Fibroblast of villous mesenchyme (primary cell): ENCODE results near the gene MVB12B. TPM values are rescaled to one million over a fixed set of nuclear protein-coding genes. Genes with fewer than 3 reads are reported as not detected.

Experiments
- DNase-seq: peaks from one replicate; pipeline ENCODE4 v3.0.0-alpha.2; 2010; ENCODE audit warnings: low read depth
- H3K4me3 ChIP-seq: 2 replicates; pipeline ENCODE4 v1.5.1; 2011; ENCODE audit warnings: low read depth, mild to moderate bottlenecking, low read length
- total RNA-seq: library from RNA; depleted of rRNA; stranded (reverse); fragments of >200 nt; gene quantifications from 2 replicates; pipeline ENCODE4 v1.2.3, GENCODE V29; 2012
- TF ChIP-seq, protein P1 (sequence below): IDR thresholded peaks from 2 replicates; pipeline ENCODE4 v1.5.1; 2012; ENCODE audit warnings: low read depth, mild to moderate bottlenecking, low read length; ENCODE audit not compliant: insufficient read depth

Gene MVB12B
- total RNA-seq, 1 donor = 3.5 TPM

DNA sequence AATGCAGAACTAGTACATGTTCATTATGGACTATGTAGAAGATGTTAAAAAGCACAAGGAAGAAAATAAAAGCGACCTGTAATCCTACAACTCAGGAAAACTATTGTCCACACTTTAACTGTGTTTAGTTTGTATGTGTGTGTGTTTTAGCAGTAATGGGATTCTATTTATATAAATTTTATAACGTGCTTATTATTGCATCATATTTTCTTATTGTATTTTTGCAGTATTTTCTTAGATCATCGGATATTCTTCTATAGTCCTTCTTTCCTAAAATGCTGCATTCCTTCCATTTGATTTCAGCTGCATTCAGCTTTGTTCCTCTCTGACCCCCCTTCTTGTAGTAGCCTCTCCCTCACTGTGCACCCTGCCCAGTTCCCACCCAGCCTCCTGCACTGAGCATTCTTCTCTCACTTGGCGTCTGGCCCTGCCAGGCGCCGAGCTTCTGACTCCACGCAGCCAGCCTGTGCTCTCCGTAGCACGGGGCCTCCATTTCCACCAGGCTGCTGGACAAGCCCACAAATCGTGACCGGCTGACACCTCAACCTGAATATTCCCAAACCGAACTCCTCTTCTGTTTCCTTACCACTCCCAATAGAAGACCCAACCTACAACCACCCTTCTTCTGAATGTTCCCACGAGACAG, 39.9 kb downstream of the MVB12B start:
- TF ChIP-seq, protein P1, sequence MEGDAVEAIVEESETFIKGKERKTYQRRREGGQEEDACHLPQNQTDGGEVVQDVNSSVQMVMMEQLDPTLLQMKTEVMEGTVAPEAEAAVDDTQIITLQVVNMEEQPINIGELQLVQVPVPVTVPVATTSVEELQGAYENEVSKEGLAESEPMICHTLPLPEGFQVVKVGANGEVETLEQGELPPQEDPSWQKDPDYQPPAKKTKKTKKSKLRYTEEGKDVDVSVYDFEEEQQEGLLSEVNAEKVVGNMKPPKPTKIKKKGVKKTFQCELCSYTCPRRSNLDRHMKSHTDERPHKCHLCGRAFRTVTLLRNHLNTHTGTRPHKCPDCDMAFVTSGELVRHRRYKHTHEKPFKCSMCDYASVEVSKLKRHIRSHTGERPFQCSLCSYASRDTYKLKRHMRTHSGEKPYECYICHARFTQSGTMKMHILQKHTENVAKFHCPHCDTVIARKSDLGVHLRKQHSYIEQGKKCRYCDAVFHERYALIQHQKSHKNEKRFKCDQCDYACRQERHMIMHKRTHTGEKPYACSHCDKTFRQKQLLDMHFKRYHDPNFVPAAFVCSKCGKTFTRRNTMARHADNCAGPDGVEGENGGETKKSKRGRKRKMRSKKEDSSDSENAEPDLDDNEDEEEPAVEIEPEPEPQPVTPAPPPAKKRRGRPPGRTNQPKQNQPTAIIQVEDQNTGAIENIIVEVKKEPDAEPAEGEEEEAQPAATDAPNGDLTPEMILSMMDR = no peak
- no peak for DNase-seq
- no peak overlapping the region for H3K4me3 ChIP-seq

DNA sequence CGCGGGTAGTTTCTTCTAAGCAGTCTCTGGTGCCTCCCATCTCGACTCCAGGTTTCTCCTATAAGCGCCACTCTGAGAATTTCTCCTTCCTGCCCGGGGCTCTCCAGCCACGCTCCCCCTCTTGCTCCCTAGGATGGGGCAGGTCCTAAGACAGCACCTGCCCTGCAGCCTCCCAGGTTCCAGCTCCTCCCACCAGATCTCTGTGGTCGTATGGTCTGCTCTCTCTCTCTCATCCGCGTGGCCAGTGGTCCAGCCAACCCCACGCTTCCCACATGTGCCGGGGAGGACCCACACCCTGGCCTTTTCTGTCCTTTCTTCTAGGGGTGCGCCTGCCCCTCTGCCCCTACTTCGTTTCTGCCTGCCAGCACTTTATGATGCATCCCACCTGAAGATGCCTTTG, 40.5 kb downstream of the MVB12B start:
- DNase-seq = no peak
- TF ChIP-seq, protein P1 = no peak
- no peak overlapping the region for H3K4me3 ChIP-seq

DNA sequence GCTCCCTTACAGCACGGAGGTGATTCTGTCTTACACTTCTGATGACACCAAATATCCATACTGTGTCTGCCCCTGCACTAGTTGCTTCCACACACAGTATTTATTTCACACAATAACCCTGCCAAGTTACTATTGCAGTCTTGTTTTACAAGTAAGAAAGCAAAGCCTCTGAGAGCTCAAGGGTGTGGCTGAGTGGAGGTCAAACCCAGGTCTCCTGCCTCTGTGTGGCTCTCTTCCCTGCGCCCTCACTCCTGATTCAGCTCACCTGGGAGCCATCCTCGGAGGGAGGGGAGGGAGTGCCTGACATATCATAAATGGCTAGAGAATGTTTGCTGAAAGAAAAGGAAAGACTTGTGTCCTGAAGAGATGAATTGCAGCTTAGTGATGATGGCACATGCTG, 41.0 kb downstream of the MVB12B start:
- H3K4me3 ChIP-seq = no peak overlapping the region
- no peak for DNase-seq
- TF ChIP-seq, protein P1 = no peak

DNA sequence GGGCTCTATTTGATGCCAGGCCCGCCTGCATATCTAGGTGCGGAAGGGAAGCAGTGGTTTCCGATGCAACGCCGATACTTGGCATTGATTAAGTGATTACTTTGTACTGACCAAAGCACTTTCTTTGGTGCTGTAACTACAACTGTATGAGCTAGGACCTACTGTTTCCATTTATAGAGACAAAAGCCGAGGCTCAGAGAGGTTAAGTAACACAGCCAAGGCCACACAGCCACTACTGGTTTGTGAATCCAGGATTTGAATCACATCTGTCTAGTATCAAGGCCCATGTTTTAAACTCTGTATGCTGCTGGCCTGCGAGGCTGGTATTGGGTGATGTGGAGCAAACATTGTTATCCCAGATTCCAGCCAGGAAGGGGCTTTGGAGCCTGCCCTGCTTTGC, 41.4 kb downstream of the MVB12B start:
- TF ChIP-seq, protein P1 = no peak
- H3K4me3 ChIP-seq = no peak overlapping the region
- DNase-seq = no peak

DNA sequence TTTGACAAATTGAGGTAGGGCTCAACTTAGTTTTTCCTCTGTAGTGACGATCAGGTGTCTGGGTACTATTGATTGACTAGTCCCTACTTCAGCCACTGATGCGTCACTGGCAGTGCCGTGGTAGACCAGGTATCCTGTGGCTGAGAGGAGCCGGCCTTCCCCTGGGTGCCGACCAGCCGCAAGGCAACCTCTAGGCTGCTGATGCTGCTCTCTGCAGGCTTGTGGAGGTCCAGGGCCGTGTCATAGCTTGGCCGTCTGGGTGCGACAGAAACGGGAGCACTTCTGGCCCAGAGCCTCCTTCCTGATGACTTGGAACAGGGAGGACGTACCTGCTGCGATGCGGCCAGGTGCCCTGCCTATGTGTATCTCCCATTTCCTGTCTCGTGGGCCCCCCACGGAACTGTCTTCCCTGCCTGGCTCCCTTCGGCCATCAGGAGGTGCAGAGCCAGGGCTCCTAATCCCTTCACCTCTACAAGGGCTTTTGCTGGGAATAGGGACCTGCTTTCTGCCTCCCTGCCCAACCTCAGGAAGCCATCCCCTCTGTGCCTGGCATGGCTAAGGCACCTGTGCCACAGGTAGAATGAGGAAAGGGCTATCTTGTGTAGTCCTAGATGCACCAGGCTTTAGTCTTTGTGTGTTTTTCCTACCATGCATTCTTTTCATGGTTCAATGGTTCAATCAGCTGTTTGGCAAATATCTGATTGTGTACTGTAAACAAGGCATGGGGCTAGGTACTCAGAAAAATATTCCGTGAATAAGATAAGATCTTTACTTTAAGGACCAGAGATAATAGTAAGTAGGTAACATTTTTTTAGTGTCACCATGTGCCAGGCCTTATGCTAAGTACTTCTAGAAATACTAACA, 44.6 kb downstream of the MVB12B start:
- TF ChIP-seq, protein P1 = no peak
- no peak overlapping the region for H3K4me3 ChIP-seq
- DNase-seq = no peak

DNA sequence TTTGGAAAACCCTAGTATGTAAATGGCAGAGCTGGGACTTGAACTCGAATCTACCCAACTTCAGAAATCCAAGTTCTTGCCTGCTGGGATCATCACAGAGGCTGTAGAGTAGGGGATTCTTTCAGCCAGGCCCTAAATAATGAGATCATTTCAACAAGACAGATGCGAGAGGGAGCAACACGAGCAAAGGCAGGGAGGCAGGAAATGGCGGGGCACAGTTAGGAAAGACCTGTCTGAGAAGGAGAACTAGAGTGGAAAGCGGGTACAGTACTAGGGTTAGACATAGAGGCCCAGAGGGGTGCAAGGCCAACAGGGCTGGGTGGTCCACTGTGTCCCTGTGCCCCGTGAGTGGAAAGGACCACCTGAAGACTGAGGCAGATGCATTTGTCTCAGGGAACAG, 46.1 kb downstream of the MVB12B start:
- DNase-seq = no peak
- TF ChIP-seq, protein P1 = no peak
- H3K4me3 ChIP-seq = no peak overlapping the region
